Measurements from ENCODE around the gene PUM2.

The PUM2 gene

DNA sequence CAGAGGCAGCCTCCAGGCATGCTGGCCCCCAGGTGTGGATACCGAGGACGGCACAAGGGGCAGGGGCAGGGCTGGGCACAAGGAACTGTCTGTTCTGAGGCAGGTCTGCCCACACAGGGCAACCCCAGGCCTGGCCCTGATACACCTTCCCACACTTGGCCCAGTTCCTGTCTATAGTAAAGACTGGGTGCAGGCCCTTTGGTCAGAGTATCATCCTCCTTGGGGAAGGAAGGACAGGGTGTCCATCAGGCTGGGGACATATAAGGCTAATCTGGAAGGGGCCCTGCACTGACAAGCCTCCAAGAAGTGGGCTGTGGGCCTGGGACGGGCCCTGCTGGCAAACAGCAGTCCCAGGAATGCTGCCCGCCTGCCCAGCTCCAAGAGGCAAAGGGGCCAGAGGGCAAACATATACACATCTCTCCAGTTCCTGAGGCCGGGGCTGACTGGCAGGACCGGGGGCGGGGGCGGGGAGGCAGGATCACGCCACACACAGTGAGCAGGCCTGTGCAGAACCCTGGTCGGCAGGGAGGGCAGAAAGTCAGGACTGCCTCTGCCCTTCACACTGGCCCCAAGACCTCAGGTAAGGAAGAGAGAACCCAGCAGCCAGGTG is 144.6 kb downstream of the PUM2 start:
- no peak for DNase-seq
- no peaks in the 10 kb centered on the region for H3K27me3 ChIP-seq (replicated peaks; ENCODE audit: control insufficient read depth, insufficient read depth, low read length, poor library complexity, severe bottlenecking)
- no peak overlapping the region for H3K4me3 ChIP-seq (ENCODE audit: insufficient read depth, low read depth, low read length, poor library complexity, severe bottlenecking)
- no peaks in the 10 kb centered on the region for H3K4me1 ChIP-seq (ENCODE audit: control insufficient read depth, insufficient read depth, low read length, poor library complexity, severe bottlenecking)
- no peaks in the 10 kb centered on the region for H3K36me3 ChIP-seq (ENCODE audit: control insufficient read depth, insufficient read depth, low read length)
- H3K9me3 ChIP-seq (ENCODE audit: control insufficient read depth, low read length) = no peaks in the 10 kb centered on the region
- H3K27ac ChIP-seq (ENCODE audit: insufficient read depth, low read length, poor library complexity, severe bottlenecking) = no peak overlapping the region

DNA sequence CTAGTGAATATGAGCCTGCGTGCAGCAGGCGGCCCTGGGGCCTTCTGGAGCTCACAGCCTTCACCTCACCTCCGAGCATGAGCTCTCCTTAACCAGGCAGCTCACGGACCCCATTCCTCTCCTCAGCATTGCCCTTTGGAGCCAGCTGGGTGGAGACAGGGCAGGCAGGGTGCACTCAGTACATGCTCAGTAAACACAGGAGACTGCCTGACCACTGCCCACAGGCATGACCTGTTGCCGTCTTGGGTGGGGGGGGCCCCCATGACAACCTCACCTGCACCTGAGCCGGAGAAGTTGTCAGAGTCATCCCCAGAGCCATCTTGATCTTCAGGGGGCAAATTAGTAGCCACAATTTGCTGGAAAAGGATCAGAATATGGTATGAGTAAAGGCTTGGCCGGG is 145.6 kb downstream of the PUM2 start:
- Histone ChIP-seq H3K27me3 (replicated peaks; ENCODE audit: control insufficient read depth, insufficient read depth, low read length, poor library complexity, severe bottlenecking) (no peaks in the 10 kb centered on the region), H3K36me3 (ENCODE audit: control insufficient read depth, insufficient read depth, low read length) (no peaks in the 10 kb centered on the region), H3K4me3 (ENCODE audit: insufficient read depth, low read depth, low read length, poor library complexity, severe bottlenecking) (no peak overlapping the region), H3K4me1 (ENCODE audit: control insufficient read depth, insufficient read depth, low read length, poor library complexity, severe bottlenecking) (no peaks in the 10 kb centered on the region), H3K27ac (ENCODE audit: insufficient read depth, low read length, poor library complexity, severe bottlenecking) (no peak overlapping the region), H3K9me3 (ENCODE audit: control insufficient read depth, low read length) (no peaks in the 10 kb centered on the region)
- no peak for DNase-seq

DNA sequence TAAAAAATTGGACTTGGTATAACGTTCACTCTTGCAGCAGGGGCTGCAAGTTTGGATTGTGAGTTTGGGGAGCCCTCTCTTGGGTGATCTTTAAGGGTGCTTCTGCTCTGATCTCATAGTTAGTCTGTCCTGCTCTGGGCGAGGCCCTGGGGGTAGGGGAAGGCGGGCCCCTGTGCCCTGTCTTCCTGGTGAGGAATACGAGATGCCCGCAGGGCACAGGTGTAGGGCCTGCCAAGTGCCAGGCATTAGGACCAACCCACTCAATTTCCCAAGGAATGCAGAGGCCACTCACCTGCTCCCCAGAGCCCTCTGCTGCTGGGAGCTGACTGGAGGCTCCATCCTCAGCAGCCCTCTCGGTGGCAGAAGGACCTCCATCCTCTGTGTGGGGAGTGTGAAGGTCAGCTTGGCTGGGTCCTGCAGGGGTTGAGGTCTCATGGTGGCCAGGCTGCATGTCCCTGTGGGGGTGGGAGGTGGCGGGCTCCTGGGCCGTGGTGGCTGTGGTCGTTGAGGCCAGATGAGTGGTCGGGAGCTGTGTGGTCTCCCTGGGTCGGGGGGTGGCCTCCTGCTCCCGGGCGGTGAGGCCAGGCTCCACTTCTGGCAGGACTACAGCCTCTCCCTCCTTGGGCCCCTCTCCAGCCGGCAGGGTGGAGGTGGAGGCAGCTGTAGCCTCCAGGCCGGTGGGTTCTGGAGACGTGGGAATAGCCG is 147.0 kb downstream of the PUM2 start:
- Histone ChIP-seq H3K27ac (ENCODE audit: insufficient read depth, low read length, poor library complexity, severe bottlenecking) (no peak overlapping the region), H3K4me3 (ENCODE audit: insufficient read depth, low read depth, low read length, poor library complexity, severe bottlenecking) (no peak overlapping the region), H3K27me3 (replicated peaks; ENCODE audit: control insufficient read depth, insufficient read depth, low read length, poor library complexity, severe bottlenecking) (no peaks in the 10 kb centered on the region), H3K9me3 (ENCODE audit: control insufficient read depth, low read length) (no peaks in the 10 kb centered on the region), H3K4me1 (ENCODE audit: control insufficient read depth, insufficient read depth, low read length, poor library complexity, severe bottlenecking) (no peaks in the 10 kb centered on the region), H3K36me3 (ENCODE audit: control insufficient read depth, insufficient read depth, low read length) (no peaks in the 10 kb centered on the region)
- no peak for DNase-seq

DNA sequence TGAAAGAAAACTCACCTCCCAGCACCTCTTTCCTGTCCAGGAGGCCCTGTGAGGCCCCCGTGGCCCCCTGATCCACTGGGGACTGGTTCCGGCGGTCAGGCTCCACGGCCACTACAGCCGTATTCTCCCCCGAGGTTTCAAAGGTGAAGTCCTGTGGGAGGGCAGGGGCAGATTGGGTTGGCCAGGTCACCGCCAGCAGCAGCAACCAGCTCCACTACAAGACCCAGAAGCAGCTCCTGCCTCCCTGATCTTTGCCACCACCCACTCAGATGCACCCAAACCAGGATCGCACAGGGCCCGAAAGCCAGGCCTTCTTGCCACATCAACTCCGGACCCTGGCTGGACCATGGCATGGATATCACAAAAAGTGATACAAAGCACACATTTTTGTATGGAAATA is 147.6 kb downstream of the PUM2 start:
- Histone ChIP-seq H3K4me1 (ENCODE audit: control insufficient read depth, insufficient read depth, low read length, poor library complexity, severe bottlenecking) (no peaks in the 10 kb centered on the region), H3K4me3 (ENCODE audit: insufficient read depth, low read depth, low read length, poor library complexity, severe bottlenecking) (no peak overlapping the region), H3K36me3 (ENCODE audit: control insufficient read depth, insufficient read depth, low read length) (no peaks in the 10 kb centered on the region), H3K27me3 (replicated peaks; ENCODE audit: control insufficient read depth, insufficient read depth, low read length, poor library complexity, severe bottlenecking) (no peaks in the 10 kb centered on the region), H3K27ac (ENCODE audit: insufficient read depth, low read length, poor library complexity, severe bottlenecking) (no peak overlapping the region), H3K9me3 (ENCODE audit: control insufficient read depth, low read length) (no peaks in the 10 kb centered on the region)
- no peak for DNase-seq

DNA sequence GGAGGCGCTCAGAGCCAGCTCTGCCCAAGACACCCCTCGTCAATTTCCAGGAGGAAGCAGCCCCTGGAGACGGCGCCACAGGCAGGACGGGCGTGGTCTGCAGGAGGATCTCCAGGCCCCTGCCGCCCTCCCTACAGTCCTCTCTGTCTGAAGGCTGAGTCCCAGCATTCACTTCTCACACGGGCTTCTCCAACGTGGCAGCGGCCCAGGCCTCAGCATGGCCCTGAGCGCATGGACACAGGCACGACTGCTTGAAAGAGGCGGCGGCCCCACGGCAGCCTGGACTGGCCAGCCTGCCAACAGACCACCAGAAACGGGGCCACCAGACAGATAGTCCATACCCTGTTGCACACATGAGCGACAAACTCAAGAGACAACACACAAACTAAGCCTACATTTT is 149.0 kb downstream of the PUM2 start:
- Histone ChIP-seq H3K27me3 (replicated peaks; ENCODE audit: control insufficient read depth, insufficient read depth, low read length, poor library complexity, severe bottlenecking) (no peaks in the 10 kb centered on the region), H3K36me3 (ENCODE audit: control insufficient read depth, insufficient read depth, low read length) (no peaks in the 10 kb centered on the region), H3K27ac (ENCODE audit: insufficient read depth, low read length, poor library complexity, severe bottlenecking) (no peak overlapping the region), H3K9me3 (ENCODE audit: control insufficient read depth, low read length) (no peaks in the 10 kb centered on the region), H3K4me1 (ENCODE audit: control insufficient read depth, insufficient read depth, low read length, poor library complexity, severe bottlenecking) (no peaks in the 10 kb centered on the region), H3K4me3 (ENCODE audit: insufficient read depth, low read depth, low read length, poor library complexity, severe bottlenecking) (no peak overlapping the region)
- DNase-seq = no peak

DNA sequence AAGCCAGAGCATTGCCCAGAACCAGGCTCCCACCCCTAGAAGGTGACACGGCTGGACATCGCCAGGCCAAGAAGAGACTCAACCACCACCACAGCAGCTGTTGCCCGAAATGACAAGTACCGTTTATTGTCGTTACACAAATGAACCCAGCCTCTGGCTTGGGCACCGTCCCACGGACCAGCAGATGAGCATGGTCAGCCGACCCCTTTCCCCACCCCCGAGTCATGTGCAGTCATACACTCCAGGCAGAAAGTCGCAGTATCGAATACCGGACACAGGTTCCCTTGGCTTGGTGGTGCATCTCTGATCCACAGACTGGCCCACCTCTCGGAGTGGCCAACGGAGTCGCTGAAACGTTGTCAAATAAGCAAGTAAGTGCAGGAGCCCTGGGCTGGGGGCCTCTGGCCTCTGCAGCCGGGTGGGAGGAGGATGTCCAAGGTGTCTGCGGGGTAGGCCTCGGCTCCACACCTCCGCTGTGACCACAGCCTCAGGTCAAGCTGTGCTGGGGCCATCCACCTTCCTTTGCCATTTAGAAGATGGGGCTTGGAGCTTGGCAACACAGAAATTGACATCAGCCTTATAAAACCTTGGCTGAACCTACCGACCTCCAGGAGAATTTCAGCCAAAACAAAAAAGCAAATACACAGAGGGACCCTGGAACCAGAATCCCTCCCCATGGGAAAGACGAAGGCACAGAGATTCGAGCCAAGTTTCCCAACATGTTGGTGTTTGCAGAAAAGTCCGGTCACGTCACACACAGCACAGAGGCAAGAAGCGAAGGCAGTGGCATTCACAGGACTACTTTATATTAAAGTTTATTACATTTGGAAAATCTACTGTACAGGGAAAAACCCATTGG is 149.7 kb downstream of the PUM2 start:
- H3K27me3 ChIP-seq (replicated peaks; ENCODE audit: control insufficient read depth, insufficient read depth, low read length, poor library complexity, severe bottlenecking) = no peaks in the 10 kb centered on the region
- H3K4me1 ChIP-seq (ENCODE audit: control insufficient read depth, insufficient read depth, low read length, poor library complexity, severe bottlenecking) = no peaks in the 10 kb centered on the region
- no peak overlapping the region for H3K27ac ChIP-seq (ENCODE audit: insufficient read depth, low read length, poor library complexity, severe bottlenecking)
- H3K36me3 ChIP-seq (ENCODE audit: control insufficient read depth, insufficient read depth, low read length) = no peaks in the 10 kb centered on the region
- H3K9me3 ChIP-seq (ENCODE audit: control insufficient read depth, low read length) = no peaks in the 10 kb centered on the region
- no peak for DNase-seq
- no peak overlapping the region for H3K4me3 ChIP-seq (ENCODE audit: insufficient read depth, low read depth, low read length, poor library complexity, severe bottlenecking)

DNA sequence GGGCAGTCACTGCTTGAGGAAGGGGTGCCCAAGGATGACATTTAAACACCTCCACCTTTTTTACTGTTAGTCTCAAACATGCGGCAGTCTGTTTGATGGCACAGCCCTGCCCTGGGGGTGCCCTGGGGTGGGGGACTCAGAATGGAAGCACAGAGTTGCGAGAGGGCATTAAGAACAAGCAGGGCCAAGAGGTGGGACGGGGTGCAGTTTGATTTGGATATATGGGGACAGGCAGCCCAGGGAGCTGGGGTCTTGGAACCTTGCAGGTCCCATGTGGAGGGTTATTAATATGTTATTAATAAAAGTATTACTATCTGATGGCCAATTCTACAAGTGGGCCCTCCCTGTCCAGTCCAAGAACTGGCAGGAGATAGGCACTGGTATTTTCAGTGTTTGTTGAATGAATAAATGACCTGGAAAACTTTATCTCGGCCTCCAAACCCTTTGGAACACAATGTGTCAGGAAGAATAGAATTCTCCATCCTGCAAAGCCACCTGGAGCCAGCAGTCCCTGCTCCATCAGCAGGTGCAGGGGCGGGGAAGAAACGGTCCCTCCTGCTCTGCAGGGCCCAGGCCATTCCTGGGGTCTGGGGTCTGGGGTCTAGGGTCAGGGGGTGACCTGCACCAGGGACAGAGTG is 150.9 kb downstream of the PUM2 start:
- Histone ChIP-seq H3K27me3 (replicated peaks; ENCODE audit: control insufficient read depth, insufficient read depth, low read length, poor library complexity, severe bottlenecking) (no peaks in the 10 kb centered on the region), H3K36me3 (ENCODE audit: control insufficient read depth, insufficient read depth, low read length) (no peaks in the 10 kb centered on the region), H3K4me1 (ENCODE audit: control insufficient read depth, insufficient read depth, low read length, poor library complexity, severe bottlenecking) (no peaks in the 10 kb centered on the region), H3K27ac (ENCODE audit: insufficient read depth, low read length, poor library complexity, severe bottlenecking) (no peak overlapping the region), H3K9me3 (ENCODE audit: control insufficient read depth, low read length) (no peaks in the 10 kb centered on the region), H3K4me3 (ENCODE audit: insufficient read depth, low read depth, low read length, poor library complexity, severe bottlenecking) (no peak overlapping the region)
- no peak for DNase-seq

DNA sequence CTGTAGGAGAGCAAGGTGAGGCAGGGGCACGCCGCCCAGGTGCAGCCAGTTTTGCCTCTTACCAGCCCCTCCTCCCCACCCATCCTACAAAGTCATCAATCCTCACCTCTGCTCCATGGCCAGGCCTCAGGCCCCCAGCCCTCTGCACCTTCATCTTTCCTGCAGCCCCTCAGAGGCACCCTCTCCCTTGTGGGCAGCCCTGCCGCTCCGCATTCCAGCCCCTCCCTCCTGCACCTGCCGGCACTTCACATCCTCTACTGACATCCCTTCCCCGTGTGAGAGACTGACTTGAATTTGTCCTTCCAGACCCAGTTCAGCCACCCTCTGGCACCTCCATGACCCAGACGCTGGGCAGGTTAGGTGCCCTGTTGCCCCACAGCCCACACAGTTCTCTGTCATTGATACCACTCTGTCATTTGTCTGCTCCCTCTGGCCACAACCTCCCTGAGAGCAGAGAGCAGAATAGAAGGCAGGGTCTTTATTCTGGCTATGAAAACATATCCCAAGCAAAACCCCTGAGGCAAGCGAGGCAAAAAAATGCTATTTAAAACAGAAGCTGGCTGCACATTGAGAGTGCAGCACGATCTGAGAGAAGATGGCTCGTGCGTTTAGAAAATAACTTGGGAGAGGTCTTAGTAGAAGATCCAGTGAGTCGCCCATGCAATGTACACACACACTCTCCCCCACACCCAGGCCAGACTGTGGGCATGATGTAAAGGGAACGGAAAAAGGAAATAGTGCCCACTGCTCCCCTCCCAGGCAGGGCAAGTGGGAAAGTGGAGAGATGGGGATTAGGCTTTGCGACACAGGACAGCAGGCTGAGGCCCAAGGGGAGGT is 151.6 kb downstream of the PUM2 start:
- Histone ChIP-seq H3K4me3 (ENCODE audit: insufficient read depth, low read depth, low read length, poor library complexity, severe bottlenecking) (no peak overlapping the region), H3K27me3 (replicated peaks; ENCODE audit: control insufficient read depth, insufficient read depth, low read length, poor library complexity, severe bottlenecking) (no peaks in the 10 kb centered on the region), H3K36me3 (ENCODE audit: control insufficient read depth, insufficient read depth, low read length) (no peaks in the 10 kb centered on the region), H3K4me1 (ENCODE audit: control insufficient read depth, insufficient read depth, low read length, poor library complexity, severe bottlenecking) (no peaks in the 10 kb centered on the region), H3K9me3 (ENCODE audit: control insufficient read depth, low read length) (no peaks in the 10 kb centered on the region), H3K27ac (ENCODE audit: insufficient read depth, low read length, poor library complexity, severe bottlenecking) (no peak overlapping the region)
- no peak for DNase-seq
